ENCODE measurements around the gene ADAMTS4.

- TF ChIP-seq CTCF (IDR thresholded peaks at IDR 0.05) = peak; percentile 78 to 94 (median 88)
- TF ChIP-seq EP300 (IDR thresholded peaks at IDR 0.05) = no peak
- TF ChIP-seq POLR2A (IDR thresholded peaks at IDR 0.05) = no peak
- no peak for TF ChIP-seq POLR2AphosphoS5 (IDR thresholded peaks at IDR 0.05)
These were observed 28.5 kb upstream of the ADAMTS4 start for GRCh38 chr1:161227196-161227871.

All from sigmoid colon (tissue), 4 donors.